GM06990 (cell line): ENCODE results near the gene TLK1.

Experiments
- DNase-seq: peaks from one replicate; pipeline ENCODE4 v3.0.0-alpha.2; 2011; ENCODE audit not compliant: insufficient read length; ENCODE audit errors: extremely low read depth
- H3K27me3 ChIP-seq: replicated peaks from 2 replicates; pipeline ENCODE4 v1.6.0; 2011; ENCODE audit warnings: low read length; ENCODE audit not compliant: control insufficient read depth, insufficient read depth
- H3K36me3 ChIP-seq: 2 replicates; pipeline ENCODE4 v1.5.1; 2011; ENCODE audit warnings: low read length; ENCODE audit not compliant: control insufficient read depth, insufficient read depth
- H3K4me3 ChIP-seq: replicated peaks from 2 replicates; pipeline ENCODE4 v1.5.1; 2011; ENCODE audit warnings: low read depth, mild to moderate bottlenecking, control low read depth, low read length
- CTCF ChIP-seq: IDR thresholded peaks from 2 replicates; pipeline ENCODE4 v1.5.1; 2011; ENCODE audit warnings: low read length, control low read depth, mild to moderate bottlenecking, inconsistent platforms; ENCODE audit not compliant: insufficient read depth, poor library complexity, severe bottlenecking

The TLK1 gene

DNA sequence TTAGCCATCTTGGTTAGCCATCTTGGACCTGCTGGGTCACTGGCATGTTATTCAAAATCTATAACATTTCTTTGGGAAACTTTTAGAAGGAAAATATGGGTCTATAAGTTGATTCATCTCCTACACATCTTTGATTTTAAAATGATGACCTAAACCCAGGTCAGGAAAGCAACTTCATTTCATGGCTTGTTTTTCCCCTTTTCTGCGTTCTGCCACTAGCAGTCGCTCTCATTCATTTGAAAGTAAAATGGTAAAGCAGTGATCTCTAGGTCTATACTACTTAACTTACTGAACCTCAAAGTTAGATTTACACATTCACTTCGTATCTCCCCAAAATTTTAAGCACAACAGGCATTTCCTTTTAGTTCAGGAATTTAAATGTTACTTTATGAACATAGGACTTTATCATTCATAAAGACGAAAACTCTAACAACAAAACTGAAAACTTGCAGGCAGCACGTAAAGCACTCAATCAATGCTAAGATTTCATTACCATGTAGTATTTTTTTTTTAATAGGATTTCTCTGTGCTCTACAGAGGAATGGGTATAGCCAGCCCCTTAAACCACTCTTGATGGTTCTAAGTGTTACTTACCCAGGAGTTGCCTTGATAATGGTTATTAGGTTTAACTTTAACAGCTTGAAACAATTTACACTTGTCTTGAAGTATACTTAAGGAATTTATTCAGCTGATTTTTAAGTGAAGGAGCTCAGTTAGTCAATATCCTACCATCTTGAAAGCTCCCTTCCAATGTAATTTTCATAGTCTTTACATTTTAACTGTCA, 169.1 kb downstream of the TLK1 start:
- no peak for DNase-seq
- TF ChIP-seq CTCF: no peak
- no peak overlapping the region for H3K4me3 ChIP-seq

DNA sequence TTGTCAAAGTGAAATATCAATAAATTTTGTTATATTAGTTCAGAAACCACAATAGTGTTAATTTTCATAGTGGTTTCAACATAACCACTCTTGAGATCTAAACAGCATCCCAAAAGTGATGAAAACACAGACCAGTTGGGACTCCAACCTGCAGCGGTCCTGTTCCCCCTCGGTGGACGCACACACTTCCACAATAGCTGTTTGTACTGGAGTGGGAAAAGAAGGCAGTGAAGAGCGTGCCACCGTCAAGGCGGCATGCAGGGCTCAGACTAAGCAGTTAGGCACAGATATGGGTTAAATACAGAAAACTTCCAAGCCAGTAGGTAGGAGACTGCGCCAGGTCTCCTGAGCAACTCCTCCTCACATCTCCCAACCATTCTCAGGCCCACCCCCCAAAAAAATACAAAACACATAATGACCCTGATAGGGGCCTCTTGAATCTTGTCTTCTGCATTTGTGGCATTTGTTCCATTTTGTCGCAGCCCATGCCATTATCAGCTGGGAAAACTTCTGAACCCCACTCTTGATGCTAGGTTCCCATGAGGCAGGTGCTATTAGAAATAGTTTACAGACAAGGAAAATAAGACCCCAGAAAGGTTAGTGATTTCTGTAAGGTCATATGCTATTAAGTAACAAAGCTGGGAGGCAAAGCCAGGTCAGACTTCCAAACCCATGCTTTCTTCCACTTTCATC, 174.0 kb downstream of the TLK1 start:
- TF ChIP-seq CTCF: no peak
- DNase-seq: no peak
- Histone ChIP-seq H3K27me3 (no peaks in the 10 kb centered on the region), H3K4me3 (no peak overlapping the region), H3K36me3 (peaks cover 7% of the 10 kb centered on the region)

More for the DNA sequence above, 169.1 kb downstream of the TLK1 start:
- Histone ChIP-seq H3K36me3 (peaks cover 12% of the 10 kb centered on the region), H3K27me3 (no peaks in the 10 kb centered on the region)

DNA sequence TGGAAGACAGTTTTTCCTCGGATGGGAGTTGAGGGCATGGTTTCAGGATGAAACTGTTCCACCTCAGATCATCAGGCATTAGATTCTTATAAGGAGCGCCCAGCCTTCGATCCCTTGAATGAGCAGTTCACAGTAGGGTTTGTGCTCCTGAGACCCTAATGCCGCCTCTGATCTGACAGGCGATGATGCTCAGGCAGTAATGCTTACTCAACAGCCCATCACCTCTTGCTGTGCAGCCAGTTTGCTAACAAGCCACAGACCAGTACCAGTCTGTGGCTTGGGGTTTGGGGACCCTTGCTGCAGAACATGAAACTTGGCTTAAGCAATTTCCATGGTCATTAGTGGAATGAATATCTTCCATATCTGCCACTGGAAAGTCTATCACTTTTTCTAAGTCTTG, 175.3 kb downstream of the TLK1 start:
- H3K4me3 ChIP-seq: no peak overlapping the region
- H3K36me3 ChIP-seq: peaks cover 7% of the 10 kb centered on the region
- no peak for DNase-seq
- H3K27me3 ChIP-seq: no peaks in the 10 kb centered on the region
- TF ChIP-seq CTCF: no peak

GRCh38 chr2:170984079-170984478, 176.6 kb downstream of the TLK1 start:
- no peaks in the 10 kb centered on the region for H3K27me3 ChIP-seq
- no peak overlapping the region for H3K4me3 ChIP-seq
- no peak for TF ChIP-seq CTCF
- H3K36me3 ChIP-seq: peaks cover 2% of the 10 kb centered on the region
- no peak for DNase-seq

GRCh38 chr2:170975943-170976270, 184.8 kb downstream of the TLK1 start:
- Histone ChIP-seq H3K27me3 (no peaks in the 10 kb centered on the region), H3K4me3 (no peak overlapping the region), H3K36me3 (no peaks in the 10 kb centered on the region)
- TF ChIP-seq CTCF: no peak
- DNase-seq: no peak
